Measurements from ENCODE around the gene NANS. TPM values are rescaled to one million over a fixed set of nuclear protein-coding genes. Genes with fewer than 3 reads are reported as not detected.

Gene NANS
- total RNA-seq, 1 experiment from 2014 or later = 40.4 TPM

DNA sequence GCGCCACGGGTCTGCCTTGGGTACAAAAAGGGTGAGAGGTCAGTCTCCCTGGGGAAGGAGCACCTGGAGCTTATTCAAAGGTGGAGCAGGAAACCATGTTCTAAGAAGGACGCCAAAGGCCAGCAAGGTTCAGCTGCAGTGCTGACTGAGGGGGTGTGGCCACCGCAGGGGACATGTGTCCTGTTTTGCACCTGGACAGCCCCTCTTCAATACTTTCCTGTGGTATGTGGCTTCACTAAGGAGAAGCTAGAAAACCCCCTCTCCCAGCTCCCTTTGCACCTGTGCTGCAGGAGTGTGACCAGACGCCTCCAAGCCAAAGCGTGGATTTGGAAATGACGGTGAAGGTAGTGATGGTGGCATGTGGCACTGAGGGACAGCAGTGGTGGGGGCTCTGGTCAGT is 38.9 kb downstream of the NANS start:
- Mint-ChIP-seq H3K27me3 (ENCODE audit: low read depth) (peaks cover 3% of the 10 kb centered on the region; the same call in 1 of the 2 replicates), H3K4me3 (no peak overlapping the region), H3K27ac (no peak overlapping the region), H3K9me3 (no peaks in the 10 kb centered on the region), H3K36me3 (ENCODE audit: insufficient read depth in 1 of 3, low read depth in 3 of 3) (peaks cover 0 to 15% (median 8%) of the 10 kb centered on the region in 3 experiments; a peak in 3 of 7 replicates), H3K4me1 (peaks cover 26 to 27% of the 10 kb centered on the region in 2 experiments)
- H2BK120ac ChIP-seq (ENCODE audit: low read depth, low read length, poor library complexity, severe bottlenecking) = no peak overlapping the region
- no peak overlapping the region for H2BK20ac ChIP-seq (ENCODE audit: low read depth, low read length, poor library complexity, severe bottlenecking)
- TF ChIP-seq, protein P1, sequence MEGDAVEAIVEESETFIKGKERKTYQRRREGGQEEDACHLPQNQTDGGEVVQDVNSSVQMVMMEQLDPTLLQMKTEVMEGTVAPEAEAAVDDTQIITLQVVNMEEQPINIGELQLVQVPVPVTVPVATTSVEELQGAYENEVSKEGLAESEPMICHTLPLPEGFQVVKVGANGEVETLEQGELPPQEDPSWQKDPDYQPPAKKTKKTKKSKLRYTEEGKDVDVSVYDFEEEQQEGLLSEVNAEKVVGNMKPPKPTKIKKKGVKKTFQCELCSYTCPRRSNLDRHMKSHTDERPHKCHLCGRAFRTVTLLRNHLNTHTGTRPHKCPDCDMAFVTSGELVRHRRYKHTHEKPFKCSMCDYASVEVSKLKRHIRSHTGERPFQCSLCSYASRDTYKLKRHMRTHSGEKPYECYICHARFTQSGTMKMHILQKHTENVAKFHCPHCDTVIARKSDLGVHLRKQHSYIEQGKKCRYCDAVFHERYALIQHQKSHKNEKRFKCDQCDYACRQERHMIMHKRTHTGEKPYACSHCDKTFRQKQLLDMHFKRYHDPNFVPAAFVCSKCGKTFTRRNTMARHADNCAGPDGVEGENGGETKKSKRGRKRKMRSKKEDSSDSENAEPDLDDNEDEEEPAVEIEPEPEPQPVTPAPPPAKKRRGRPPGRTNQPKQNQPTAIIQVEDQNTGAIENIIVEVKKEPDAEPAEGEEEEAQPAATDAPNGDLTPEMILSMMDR (conservative IDR thresholded peaks at IDR 0.05) = no peak
- no peak overlapping the region for H2AFZ ChIP-seq (ENCODE audit: low read length)
- WGBS (ENCODE audit: extremely low coverage, insufficient read length, low lambda C conversion rate) = no CpG with 5 or more reads among the region's 7 CpGs
- H4K5ac ChIP-seq (ENCODE audit: insufficient read length, low read depth, low read length) = no peak overlapping the region
- H2BK5ac ChIP-seq (ENCODE audit: insufficient read length, low read length) = no peak overlapping the region
- H4K91ac ChIP-seq (ENCODE audit: insufficient read length, low read depth, low read length) = no peak overlapping the region
- no peak overlapping the region for H3K23ac ChIP-seq (ENCODE audit: insufficient read length, low read depth, low read length)
- no peak overlapping the region for H3K56ac ChIP-seq (ENCODE audit: insufficient read length, low read depth, low read length)
- H3K27me3 ChIP-seq (ENCODE audit: insufficient read depth, low read length) = no peaks in the 10 kb centered on the region
- H4K8ac ChIP-seq (replicated peaks; ENCODE audit: insufficient read length, low read depth, low read length) = no peak overlapping the region
- no peak overlapping the region for H3K9ac ChIP-seq (ENCODE audit: extremely low read depth, insufficient read length, low read length)
- H3K79me2 ChIP-seq (ENCODE audit: insufficient read depth, low read length) = no peaks in the 10 kb centered on the region
- no peak overlapping the region for H3K27ac ChIP-seq (ENCODE audit: insufficient read length, low read depth, low read length)
- H3K4me2 ChIP-seq (ENCODE audit: insufficient read depth, insufficient read length, low read length) = no peak overlapping the region
- H3T11ph ChIP-seq (ENCODE audit: low read length) = no peak overlapping the region
- no peaks in the 10 kb centered on the region for H3K9me3 ChIP-seq (ENCODE audit: control insufficient read depth, low read depth, low read length)
- H3K4ac ChIP-seq (ENCODE audit: low read depth, low read length) = no peak overlapping the region
- no peak overlapping the region for H3K18ac ChIP-seq (ENCODE audit: insufficient read length, low read depth, low read length)
- peaks cover 2% of the 10 kb centered on the region; the same call in 1 of the 2 replicates for H3K4me1 ChIP-seq (ENCODE audit: insufficient read depth, low read length)
- H2AK5ac ChIP-seq (ENCODE audit: insufficient read length, low read length) = no peak overlapping the region
- no peak overlapping the region for H2BK15ac ChIP-seq (ENCODE audit: low read depth, low read length)
- no peak overlapping the region for H3K14ac ChIP-seq (ENCODE audit: insufficient read depth, low read length)
- no peaks in the 10 kb centered on the region for H4K20me1 ChIP-seq (ENCODE audit: control insufficient read depth, insufficient read depth, insufficient read length)
- no peak overlapping the region for H2BK12ac ChIP-seq (ENCODE audit: insufficient read length, low read depth, low read length)
- no peaks in the 10 kb centered on the region for H3K79me1 ChIP-seq (ENCODE audit: insufficient read depth, low read depth, low read length, poor library complexity, severe bottlenecking)
- no peak for DNase-seq
- peaks cover 4% of the 10 kb centered on the region for H3K23me2 ChIP-seq (ENCODE audit: insufficient read length, low read depth, low read length, poor library complexity, severe bottlenecking)
